ENCODE data around the gene CHAT. TPM values are rescaled to one million over a fixed set of nuclear protein-coding genes. Genes with fewer than 3 reads are reported as not detected.

Gene CHAT
- total RNA-seq, 1 donor, result not detected

DNA sequence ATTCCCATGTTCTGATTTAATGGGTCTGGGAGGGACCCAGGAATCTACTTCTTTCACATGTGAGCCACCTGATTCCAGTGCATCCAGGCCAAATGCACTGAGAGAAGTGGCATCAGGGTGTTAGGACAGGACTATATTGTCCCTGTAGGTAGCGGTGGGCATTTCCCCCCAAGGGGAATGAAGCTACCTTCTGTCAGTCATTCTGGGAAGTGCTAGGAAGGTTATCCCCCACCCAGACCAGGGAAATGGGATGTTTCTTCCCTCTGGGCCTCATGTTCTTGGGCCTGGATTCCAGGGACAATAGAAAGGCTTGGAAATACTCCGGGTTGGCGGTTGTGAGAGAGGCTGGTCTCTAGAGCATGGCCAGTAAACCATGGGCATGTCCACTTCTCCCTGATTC is 86.4 kb downstream of the CHAT start:
- H2AFZ ChIP-seq (ENCODE audit: low read length), result no peak overlapping the region
- no peak overlapping the region for H3K4me2 ChIP-seq (ENCODE audit: insufficient read depth, low read length)
- no peak for TF ChIP-seq CTCF (IDR thresholded peaks at IDR 0.05; ENCODE audit: extremely low read depth, low read depth, low read length)
- no peaks in the 10 kb centered on the region for H3K79me2 ChIP-seq (ENCODE audit: insufficient read depth, low read length)
- H4K20me1 ChIP-seq (ENCODE audit: insufficient read depth, low read length), result no peaks in the 10 kb centered on the region
- H3K36me3 ChIP-seq (ENCODE audit: insufficient read depth, low read length), result no peaks in the 10 kb centered on the region
- H3K4me3 ChIP-seq (ENCODE audit: insufficient read depth, low read length), result no peak overlapping the region
- no peak for DNase-seq (ENCODE audit: insufficient read length, low spot score, missing footprints)
- H3K9me3 ChIP-seq (ENCODE audit: low read depth, low read length), result no peaks in the 10 kb centered on the region
- peaks cover 9% of the 10 kb centered on the region for H3K27me3 ChIP-seq (ENCODE audit: insufficient read depth, low read length)
- no peaks in the 10 kb centered on the region for H3K4me1 ChIP-seq (ENCODE audit: insufficient read depth, low read length)
- no peak overlapping the region for H3K27ac ChIP-seq (ENCODE audit: low read depth, low read length)

GRCh38 chr10:49700997-49701396 is 87.2 kb downstream of the CHAT start:
- DNase-seq (ENCODE audit: insufficient read length, low spot score, missing footprints), result no peak

DNA sequence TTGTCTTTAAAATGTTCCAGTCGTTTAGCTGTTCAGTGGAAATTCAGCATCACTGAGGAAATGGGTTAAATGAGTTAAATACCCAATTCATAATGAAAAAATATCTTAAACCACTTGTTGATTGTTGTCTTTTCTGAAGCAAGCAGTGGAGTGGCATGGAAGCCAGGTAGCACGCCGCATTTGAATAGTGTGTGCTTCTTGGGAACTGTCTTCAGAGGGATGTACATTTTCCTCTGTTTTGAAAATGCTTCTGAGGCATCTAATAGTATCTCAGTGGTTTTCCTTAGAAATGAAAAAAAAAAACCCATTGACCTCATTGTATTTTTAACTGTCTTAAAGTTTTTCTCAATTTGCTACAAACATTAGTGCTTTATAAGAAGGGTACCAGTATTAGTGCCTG is 93.7 kb downstream of the CHAT start:
- DNase-seq (ENCODE audit: insufficient read length, low spot score, missing footprints), result no peak
- H3K27me3 ChIP-seq (ENCODE audit: insufficient read depth, low read length), result peaks cover 12% of the 10 kb centered on the region
- no peaks in the 10 kb centered on the region for H4K20me1 ChIP-seq (ENCODE audit: insufficient read depth, low read length)
- H3K4me3 ChIP-seq (ENCODE audit: insufficient read depth, low read length), result no peak overlapping the region
- no peak for TF ChIP-seq CTCF (IDR thresholded peaks at IDR 0.05; ENCODE audit: extremely low read depth, low read depth, low read length)
- no peaks in the 10 kb centered on the region for H3K4me1 ChIP-seq (ENCODE audit: insufficient read depth, low read length)
- no peak overlapping the region for H3K27ac ChIP-seq (ENCODE audit: low read depth, low read length)
- no peaks in the 10 kb centered on the region for H3K36me3 ChIP-seq (ENCODE audit: insufficient read depth, low read length)
- no peak overlapping the region for H2AFZ ChIP-seq (ENCODE audit: low read length)
- H3K9me3 ChIP-seq (ENCODE audit: low read depth, low read length), result no peaks in the 10 kb centered on the region
- no peaks in the 10 kb centered on the region for H3K79me2 ChIP-seq (ENCODE audit: insufficient read depth, low read length)
- no peak overlapping the region for H3K4me2 ChIP-seq (ENCODE audit: insufficient read depth, low read length)

More at GRCh38 chr10:49700997-49701396, 87.2 kb downstream of the CHAT start:
- H3K27ac ChIP-seq (ENCODE audit: low read depth, low read length), result no peak overlapping the region
- H2AFZ ChIP-seq (ENCODE audit: low read length), result no peak overlapping the region
- H3K4me2 ChIP-seq (ENCODE audit: insufficient read depth, low read length), result no peak overlapping the region
- TF ChIP-seq CTCF (IDR thresholded peaks at IDR 0.05; ENCODE audit: extremely low read depth, low read depth, low read length), result no peak
- no peak overlapping the region for H3K4me3 ChIP-seq (ENCODE audit: insufficient read depth, low read length)
- no peaks in the 10 kb centered on the region for H4K20me1 ChIP-seq (ENCODE audit: insufficient read depth, low read length)
- H3K79me2 ChIP-seq (ENCODE audit: insufficient read depth, low read length), result no peaks in the 10 kb centered on the region
- H3K4me1 ChIP-seq (ENCODE audit: insufficient read depth, low read length), result no peaks in the 10 kb centered on the region
- H3K9me3 ChIP-seq (ENCODE audit: low read depth, low read length), result no peaks in the 10 kb centered on the region
- peaks cover 9% of the 10 kb centered on the region for H3K27me3 ChIP-seq (ENCODE audit: insufficient read depth, low read length)
- no peaks in the 10 kb centered on the region for H3K36me3 ChIP-seq (ENCODE audit: insufficient read depth, low read length)

DNA sequence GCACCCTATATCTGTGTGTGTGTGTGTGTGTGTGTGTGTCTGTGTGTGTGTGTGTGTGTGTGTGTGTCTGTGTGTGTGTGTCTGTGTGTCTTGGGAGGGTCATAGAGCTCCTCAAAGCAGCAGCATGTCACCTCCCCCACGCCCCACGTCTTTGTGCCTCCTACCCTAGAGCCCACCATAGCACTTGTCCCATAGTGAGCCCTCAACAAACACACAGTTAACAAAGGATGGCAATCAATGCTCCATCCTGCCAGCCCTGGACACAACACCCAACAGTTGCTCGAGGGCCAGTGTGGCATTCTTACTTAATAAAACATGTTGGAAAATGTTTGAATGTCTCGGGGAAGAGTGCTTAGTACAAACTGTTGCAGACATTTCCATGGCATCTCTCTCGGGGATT is 96.1 kb downstream of the CHAT start:
- Histone ChIP-seq H2AFZ (ENCODE audit: low read length) (no peak overlapping the region), H3K4me3 (ENCODE audit: insufficient read depth, low read length) (no peak overlapping the region), H3K79me2 (ENCODE audit: insufficient read depth, low read length) (no peaks in the 10 kb centered on the region), H3K4me1 (ENCODE audit: insufficient read depth, low read length) (no peaks in the 10 kb centered on the region), H3K36me3 (ENCODE audit: insufficient read depth, low read length) (no peaks in the 10 kb centered on the region), H3K27me3 (ENCODE audit: insufficient read depth, low read length) (peaks cover 12% of the 10 kb centered on the region), H3K4me2 (ENCODE audit: insufficient read depth, low read length) (no peak overlapping the region), H4K20me1 (ENCODE audit: insufficient read depth, low read length) (no peaks in the 10 kb centered on the region), H3K27ac (ENCODE audit: low read depth, low read length) (no peak overlapping the region), H3K9me3 (ENCODE audit: low read depth, low read length) (no peaks in the 10 kb centered on the region)
- no peak for DNase-seq (ENCODE audit: insufficient read length, low spot score, missing footprints)
- TF ChIP-seq CTCF (IDR thresholded peaks at IDR 0.05; ENCODE audit: extremely low read depth, low read depth, low read length), result no peak
